K562 (cell line): ENCODE measurements around the gene NPAS1. TPM values are rescaled to one million over a fixed set of nuclear protein-coding genes. Genes with fewer than 3 reads are reported as not detected.

Experiments used
- ATAC-seq: fragments of 200-7000 bp; cut with Tn5 transposase; 3 replicates; pipeline ENCODE4 v1.9.1; 2020; ENCODE audit warnings: moderate library complexity
- BruUV-seq: library from RNA; stranded (reverse); fragments of 400-500 nt; replicated peaks from 2 replicates; lab custom pipeline; 2021; lab: Mats Ljungman, UMichigan
- CTCF ChIA-PET: fragments of 300-600 bp; formaldehyde crosslinking; extraction: SDS; loops from one replicate; lab custom pipeline; 2021; ENCODE audit warnings: low intra/inter-chr PET ratio; lab: Yijun Ruan, JAX
- POLR2A ChIA-PET: fragments of 300-600, 350-650 bp; sonication (Branson Sonifier 250); formaldehyde crosslinking; extraction: SDS; loops from one replicate; lab custom pipeline; 2021; ENCODE audit warnings: antibody characterized with exemption, inconsistent platforms; lab: Yijun Ruan, JAX
- DNase-seq, 4 experiments: peaks; one replicate each; pipeline versions ENCODE4 v3.0.0 to v3.0.0-alpha.2; 2011 to 2018; ENCODE audit warnings: low spot score in 3 of 4, mixed read lengths in 3 of 4; ENCODE audit errors: extremely low read depth in 1 of 4
- FAIRE-seq: peaks from 2 replicates; lab custom pipeline; 2011; peaks lifted over from hg19 to GRCh38; lab: Jason Lieb, UNC
- H2AFZ ChIP-seq: 2 replicates; pipeline ENCODE4 v1.6.0; 2011; ENCODE audit warnings: low read depth, low read length, control low read depth, inconsistent platforms
- H3K27ac ChIP-seq: fragments of 200-600 bp; 3 replicates; pipeline ENCODE4 v1.8.0; 2011; ENCODE audit warnings: low read depth, mild to moderate bottlenecking, control low read depth, inconsistent platforms, low read length, moderate library complexity, mixed read lengths; ENCODE audit errors: extremely low read depth
- H3K27me3 ChIP-seq, 2 experiments: fragments of 300-600 bp in 1 of 2; 2 replicates in 1 of 2; 3 replicates in 1 of 2; pipeline versions ENCODE4 v1.6.0 to v1.8.0; 2011; ENCODE audit warnings: inconsistent platforms in 2 of 2, low read length in 2 of 2, mild to moderate bottlenecking in 1 of 2, mixed read lengths in 1 of 2, moderate library complexity in 1 of 2; ENCODE audit not compliant: control insufficient read depth in 2 of 2, insufficient read depth in 2 of 2
- H3K36me3 ChIP-seq: fragments of 300-600 bp; 3 replicates; pipeline ENCODE4 v1.8.0; 2011; ENCODE audit warnings: mild to moderate bottlenecking, low read length, inconsistent platforms; ENCODE audit not compliant: control insufficient read depth, insufficient read depth
- H3K4me1 ChIP-seq, 2 experiments: fragments of 200-600 bp in 1 of 2; replicated peaks in 1 of 2; 2 replicates in 1 of 2; 3 replicates in 1 of 2; pipeline versions ENCODE4 v1.5.1 to v1.8.0; 2011; ENCODE audit warnings: inconsistent platforms in 2 of 2, low read length in 2 of 2, mild to moderate bottlenecking in 1 of 2, mixed read lengths in 1 of 2, moderate library complexity in 1 of 2; ENCODE audit not compliant: control insufficient read depth in 2 of 2, insufficient read depth in 2 of 2
- H3K4me2 ChIP-seq: 2 replicates; pipeline ENCODE4 v1.6.1; 2011; ENCODE audit warnings: low read length, control low read depth, inconsistent platforms, mixed read lengths; ENCODE audit not compliant: insufficient read depth
- H3K4me3 ChIP-seq: fragments of 200-600 bp; sonication (generic), shearing (Covaris generic); 2 replicates; pipeline ENCODE4 v1.5.1; 2016; ENCODE audit warnings: control low read depth, inconsistent platforms
- H3K79me2 ChIP-seq: fragments of 200-600 bp; 3 replicates; pipeline ENCODE4 v1.8.0; 2011; ENCODE audit warnings: low read length, inconsistent platforms; ENCODE audit not compliant: control insufficient read depth, insufficient read depth
- H3K9ac ChIP-seq, 2 experiments: 2 replicates each; pipeline versions ENCODE4 v1.6.0 to v1.6.1; 2011; ENCODE audit warnings: low read depth in 2 of 2, low read length in 2 of 2, control low read depth in 1 of 2, inconsistent platforms in 1 of 2, mild to moderate bottlenecking in 1 of 2, mixed read lengths in 1 of 2; ENCODE audit not compliant: insufficient read depth in 1 of 2
- H3K9me1 ChIP-seq: one replicate; pipeline ENCODE4 v1.6.0; 2011; ENCODE audit warnings: inconsistent platforms, mild to moderate bottlenecking, low read length, moderate library complexity; ENCODE audit not compliant: control insufficient read depth, insufficient read depth
- H3K9me3 ChIP-seq: replicated peaks from 2 replicates; pipeline ENCODE4 v1.5.1; 2011; ENCODE audit warnings: low read depth, low read length, inconsistent platforms; ENCODE audit not compliant: control insufficient read depth, insufficient read depth
- H4K20me1 ChIP-seq: replicated peaks from 2 replicates; pipeline ENCODE4 v1.6.1; 2011; ENCODE audit warnings: low read length, inconsistent platforms, mixed read lengths; ENCODE audit not compliant: control insufficient read depth, insufficient read depth
- ADNP ChIP-seq: fragments of 200-800 bp; sonication (Bioruptor generic); IDR thresholded peaks from 2 replicates; pipeline ENCODE4 v1.6.1; 2016; ENCODE audit warnings: missing genetic modification characterization, missing compliant biosample characterization
- BCOR ChIP-seq: fragments of 450-650 bp; IDR thresholded peaks from 2 replicates; pipeline ENCODE4 v1.6.1; 2016
- CBX3 ChIP-seq, 2 experiments: IDR thresholded peaks; 1 replicate in 1 of 2; 2 replicates in 1 of 2; pipeline ENCODE4 v1.6.1; 2012; ENCODE audit warnings: inconsistent platforms in 2 of 2, low read length in 2 of 2, borderline replicate concordance in 1 of 2, control low read depth in 1 of 2
- GABPB1 ChIP-seq: sonication (generic); formaldehyde crosslinking; IDR thresholded peaks from 2 replicates; pipeline ENCODE4 v1.8.0; 2022; ENCODE audit warnings: mild to moderate bottlenecking, missing genetic modification reagents
- HDAC1 ChIP-seq, 2 experiments: fragments of 450-650 bp; IDR thresholded peaks; 2 replicates each; pipeline ENCODE4 v1.6.1; 2016 to 2017; ENCODE audit warnings: inconsistent platforms in 1 of 2, mild to moderate bottlenecking in 1 of 2, moderate library complexity in 1 of 2
- IRF2 ChIP-seq: sonication (generic); formaldehyde crosslinking; IDR thresholded peaks from 2 replicates; pipeline ENCODE4 v1.8.1; 2022; ENCODE audit warnings: mild to moderate bottlenecking, missing genetic modification reagents
- KDM1A ChIP-seq, 2 experiments: fragments of 450-650 bp; IDR thresholded peaks; 2 replicates each; pipeline ENCODE4 v1.6.1; 2016; ENCODE audit warnings: mild to moderate bottlenecking in 2 of 2
- L3MBTL2 ChIP-seq: fragments of 450-650 bp; IDR thresholded peaks from 2 replicates; pipeline ENCODE4 v1.6.1; 2016; ENCODE audit warnings: mild to moderate bottlenecking, moderate library complexity
- MAFG ChIP-seq: fragments of 450-650 bp; conservative IDR thresholded peaks from 2 replicates; pipeline ENCODE4 v1.6.1; 2016; ENCODE audit warnings: missing genetic modification characterization, missing compliant biosample characterization
- MEF2A ChIP-seq: IDR thresholded peaks from 2 replicates; pipeline ENCODE4 v1.6.1; 2011; ENCODE audit warnings: low read depth, mild to moderate bottlenecking, low read length, moderate library complexity; ENCODE audit not compliant: control insufficient read depth
- NFE2 ChIP-seq: IDR thresholded peaks from 2 replicates; pipeline ENCODE4 v1.6.1; 2014; ENCODE audit warnings: antibody characterized with exemption, low read depth
- RBM25 ChIP-seq: fragments of 200-400 bp; formaldehyde crosslinking; IDR thresholded peaks from 2 replicates; pipeline ENCODE4 v1.6.1; 2018; ENCODE audit warnings: low read length, low read depth, moderate library complexity; ENCODE audit not compliant: severe bottlenecking
- RCOR1 ChIP-seq, 2 experiments: IDR thresholded peaks; 2 replicates each; pipeline ENCODE4 v1.6.1; 2012; ENCODE audit warnings: low read depth in 2 of 2, low read length in 2 of 2, borderline replicate concordance in 1 of 2, improper control_type of control experiment in 1 of 2
- SMARCA5 ChIP-seq: fragments of 450-650 bp; IDR thresholded peaks from 2 replicates; pipeline ENCODE4 v1.6.1; 2016
- TCFL5 ChIP-seq: fragments of 250-450 bp; sonication (Bioruptor Pico); conservative IDR thresholded peaks from 2 replicates; pipeline ENCODE4 v1.6.1; 2021; ENCODE audit warnings: mild to moderate bottlenecking, moderate library complexity, matching md5 sums
- ZC3H11A ChIP-seq: IDR thresholded peaks from 2 replicates; pipeline ENCODE4 v1.6.1; 2012; ENCODE audit warnings: low read depth, low read length, improper control_type of control experiment
- ZKSCAN8 ChIP-seq: fragments of 200-800 bp; sonication (Bioruptor generic); IDR thresholded peaks from 2 replicates; pipeline ENCODE4 v1.6.1; 2016; ENCODE audit warnings: missing genetic modification characterization, missing compliant biosample characterization
- ZNF134 ChIP-seq: fragments of 250-450 bp; sonication (Bioruptor Pico); conservative IDR thresholded peaks from 2 replicates; pipeline ENCODE4 v1.4.0; 2020
- ZNF140 ChIP-seq: fragments of 250-450 bp; sonication (Bioruptor Pico); IDR thresholded peaks from 2 replicates; pipeline ENCODE4 v1.8.0; 2021; ENCODE audit warnings: moderate library complexity, mild to moderate bottlenecking, inconsistent platforms
- ZNF175 ChIP-seq: fragments of 200-800 bp; sonication (Bioruptor generic); IDR thresholded peaks from 2 replicates; pipeline ENCODE4 v1.6.1; 2016; ENCODE audit warnings: low read depth, mild to moderate bottlenecking, missing genetic modification characterization, missing compliant biosample characterization
- ZNF830 ChIP-seq: fragments of 250-450 bp; sonication (Bioruptor Pico); IDR thresholded peaks from 2 replicates; pipeline ENCODE4 v1.5.0; 2021; ENCODE audit warnings: mild to moderate bottlenecking
- WGBS: fragments of 100-300 bp; shearing (Covaris generic); methylation state at CpG from one replicate; pipeline ENCODE4 v1.1.6; 2016; ENCODE audit warnings: low coverage, mixed read lengths; ENCODE audit not compliant: insufficient coverage; ENCODE audit errors: missing lambda C conversion rate; 5-methylcytosine and 5-hydroxymethylcytosine counted together
- in situ Hi-C: fragments of 300-500 bp; cut with MboI; formaldehyde crosslinking; loops from 4 replicates; pipeline ENCODE4 v1.15.0; 2018; ENCODE audit warnings: inconsistent platforms, mixed read lengths
- intact Hi-C: fragments of 100-400 bp; cut with micrococcal nuclease; formaldehyde crosslinking; loops from 2 replicates; pipeline ENCODE4 v1.14.2; 2022
- polyA plus RNA-seq, 8 experiments: library from polyadenylated mRNA; depleted of rRNA in 4 of 8; stranded (reverse) in 5 of 8; unstranded in 3 of 8; fragments of >200 nt; fragmentation: Nextera tagmentation in 2 of 8; fragmentation: Illumina TruSeq in 1 of 8; extraction: Ambion mirVana in 2 of 8; extraction: Trizol in 1 of 8; gene quantifications; 2 replicates each; pipeline versions ENCODE4 v1.2.1 to v1.2.3, GENCODE V29; 2011 to 2014; ENCODE audit warnings: inconsistent platforms in 1 of 8, missing spikeins in 1 of 8
- total RNA-seq, 7 experiments: library from RNA; depleted of rRNA in 6 of 7; stranded (reverse); fragments of >200 nt in 6 of 7; fragmentation: Illumina TruSeq in 2 of 7; extraction: Trizol in 2 of 7; gene quantifications; 2 replicates each; pipeline versions ENCODE4 v1.2.1 to v1.2.3, GENCODE V29; 2011 to 2021; ENCODE audit warnings: low replicate concordance in 1 of 7

Gene NPAS1
- total and polyA plus RNA-seq, 9 of the 15 experiments (the other 6 are each of a cell fraction or from before 2014, with no cell fraction given) = 0.58 to 5.3 (median 2.0) TPM; not detected in 2

- WGBS = 21% methylated on average over 2 of the region's 2 CpGs
- H3K36me3 ChIP-seq = no peaks in the 10 kb centered on the region
- no peak for FAIRE-seq
Measured at GRCh38 chr19:47026156-47026555, 6.5 kb downstream of the NPAS1 start.

DNA sequence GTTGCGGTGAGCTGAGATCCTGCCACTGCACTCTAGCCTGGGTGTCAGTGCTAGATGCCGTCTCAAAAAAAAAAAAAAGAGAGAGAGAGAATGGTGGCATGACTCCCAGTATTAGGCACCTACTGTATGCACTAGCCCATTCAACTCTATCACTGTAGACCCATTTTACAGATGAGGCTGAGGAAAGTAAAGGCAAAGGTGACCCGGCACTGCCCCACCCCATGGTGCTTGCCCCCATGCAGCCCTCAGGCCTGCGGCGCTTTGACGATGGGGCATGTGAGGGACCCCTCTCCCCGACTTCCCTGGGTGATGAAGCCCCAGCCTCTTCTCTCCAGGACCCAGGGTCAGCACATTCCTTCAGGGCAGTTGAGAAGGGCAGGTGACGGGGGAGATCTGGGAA, 7.3 kb downstream of the NPAS1 start:
- intact Hi-C loops (no loop called here), in situ Hi-C loops (no loop called here)
- H3K4me3 ChIP-seq = no peak overlapping the region
- no peak overlapping the region for H3K4me2 ChIP-seq
- FAIRE-seq = no peak
- H3K4me1 ChIP-seq = peaks cover 0 to 22% of the 10 kb centered on the region in 2 experiments; a peak in 3 of 5 replicates
- ATAC-seq = no peak
- H3K9ac ChIP-seq = no peak overlapping the region
- POLR2A ChIA-PET = interaction anchor here (0.6 kb wide), 2 partner anchors 171 to 210 kb away, joined by 3 read pairs; no protein-coding TSS in a partner anchor
- no peaks in the 10 kb centered on the region for H3K9me1 ChIP-seq
- TF ChIP-seq KDM1A (IDR thresholded peaks at IDR 0.05) (peak; percentile 63 to 72), ZNF134 (CRISPR knock-in tag) (no peak), ZNF830 (CRISPR knock-in tag) (no peak), RCOR1 (IDR thresholded peaks at IDR 0.05; ENCODE audit: borderline replicate concordance in 1 of 2, low read depth in 2 of 2, low read length in 2 of 2) (peak in 1 of 2 experiments; percentile 65; a peak in 2 of 4 replicates), TCFL5 (CRISPR knock-in tag) (no peak), ZKSCAN8 (CRISPR knock-in tag) (peak; percentile 98), SMARCA5 (peak; percentile 73; the same call in 1 of the 2 replicates), ADNP (tag) (peak; percentile 75), RBM25 (peak; percentile 87), MEF2A (no peak), HDAC1 (IDR thresholded peaks at IDR 0.05) (0 out of 4 replicates have a peak, but pooled peaks of 1 of the 2 experiments have one; percentile 24), ZNF140 (CRISPR knock-in tag) (no peak), CBX3 (IDR thresholded peaks at IDR 0.05; ENCODE audit: borderline replicate concordance in 1 of 2, low read length in 2 of 2) (peak in 1 of 2 experiments; percentile 47; a peak in 1 of 3 replicates), ZNF175 (CRISPR knock-in tag) (no peak), BCOR (peak; percentile 91), L3MBTL2 (no peak)
- peaks cover 14 to 26% of the 10 kb centered on the region in 2 experiments for H3K27me3 ChIP-seq
- H3K9me3 ChIP-seq = no peaks in the 10 kb centered on the region
- H4K20me1 ChIP-seq = no peaks in the 10 kb centered on the region
- no peak for DNase-seq
- no peaks in the 10 kb centered on the region for H3K79me2 ChIP-seq
- no peak overlapping the region for H3K27ac ChIP-seq
- no peak overlapping the region for H2AFZ ChIP-seq
- H3K36me3 ChIP-seq = no peaks in the 10 kb centered on the region
- BruUV-seq = no TSS peak
- 100% methylated on average over 2 of the region's 8 CpGs for WGBS
- CTCF ChIA-PET = no interaction called here

More at GRCh38 chr19:47026156-47026555, 6.5 kb downstream of the NPAS1 start:
- DNase-seq (no peak), ATAC-seq (no peak)
- in situ Hi-C loops = no loop called here
- TF ChIP-seq NFE2 = peak; percentile 44; the same call in 1 of the 2 replicates
- peak; percentile 70 for TF ChIP-seq RBM25
- TF ChIP-seq BCOR = peak; percentile 84
- peak; percentile 62 to 65; a peak in 3 of 4 replicates for TF ChIP-seq KDM1A (IDR thresholded peaks at IDR 0.05)
- 0 out of 2 replicates have a peak, but pooled peaks have one; percentile 28 for TF ChIP-seq IRF2 (CRISPR knock-in tag)
- TF ChIP-seq ZC3H11A = no peak
- no peak for TF ChIP-seq GABPB1 (CRISPR knock-in tag)
- TF ChIP-seq MAFG = peak; percentile 44; the same call in 1 of the 2 replicates
- Histone ChIP-seq H3K27ac (no peak overlapping the region), H3K9me3 (no peaks in the 10 kb centered on the region), H3K4me2 (no peak overlapping the region), H3K79me2 (no peaks in the 10 kb centered on the region), H3K4me1 (peaks cover 0 to 28% of the 10 kb centered on the region in 2 experiments; a peak in 3 of 5 replicates), H2AFZ (no peak overlapping the region), H3K4me3 (no peak overlapping the region), H4K20me1 (no peaks in the 10 kb centered on the region), H3K9me1 (no peaks in the 10 kb centered on the region), H3K9ac (no peak overlapping the region; a peak in 1 of 4 replicates), H3K27me3 (peaks cover 19 to 33% of the 10 kb centered on the region in 2 experiments)
- ChIA-PET CTCF (no interaction called here), POLR2A (interaction anchor here (0.6 to 1.5 kb wide), 3 partner anchors 13 to 209 kb away, joined by 3 read pairs; no protein-coding TSS in a partner anchor)
- intact Hi-C loops = no loop called here
- no TSS peak for BruUV-seq
